GM12891 (cell line): ENCODE measurements around the gene KCNN4.

ENCODE experiments used
- PAX5 ChIP-seq: IDR thresholded peaks from 2 replicates; pipeline ENCODE4 v1.6.1; 2011; ENCODE audit warnings: low read length, moderate library complexity, mild to moderate bottlenecking; ENCODE audit not compliant: insufficient read depth, severe bottlenecking
- POLR2A ChIP-seq: IDR thresholded peaks from 2 replicates; pipeline ENCODE4 v1.6.1; 2011; ENCODE audit warnings: low read depth, low read length, control low read depth
- POLR2AphosphoS5 ChIP-seq: IDR thresholded peaks from 2 replicates; pipeline ENCODE4 v1.6.1; 2011; ENCODE audit warnings: low read depth, low read length, control low read depth
- TAF1 ChIP-seq: IDR thresholded peaks from 2 replicates; pipeline ENCODE4 v1.6.1; 2011; ENCODE audit warnings: low read depth, low read length, control low read depth

- peak; percentile 58; the same call in 1 of the 2 replicates for TF ChIP-seq TAF1
- peak; percentile 85 for TF ChIP-seq POLR2A
- no peak for TF ChIP-seq PAX5
- TF ChIP-seq POLR2AphosphoS5, result peak; percentile 87
Measured at GRCh38 chr19:43780706-43781525, at the start of gene KCNN4.
